Measurements from ENCODE around the gene PET117.

DNA sequence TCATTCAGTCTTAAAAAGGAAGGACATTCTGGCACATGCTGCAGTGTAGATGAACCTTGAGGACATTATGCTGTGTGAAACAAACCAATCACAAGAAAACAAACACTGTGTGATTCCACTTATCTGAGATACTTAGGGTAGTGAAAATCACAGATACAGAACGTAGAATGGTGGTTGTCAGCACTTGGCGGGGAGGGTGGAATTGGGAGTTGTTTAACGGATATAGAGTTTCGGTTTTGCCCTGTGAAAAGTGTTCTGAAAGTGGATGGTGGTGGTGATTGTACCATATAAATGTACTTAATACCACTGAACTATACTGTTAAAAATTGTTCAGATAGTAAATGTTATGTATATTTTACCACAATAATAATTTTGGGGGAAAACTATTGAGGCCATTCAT, 18.4 kb downstream of the PET117 start:
- TF ChIP-seq CTCF (conservative IDR thresholded peaks at IDR 0.05) (no peak), ZFX (IDR thresholded peaks at IDR 0.05) (no peak)
